T-cell (primary cell): ENCODE data around the gene ZNF768. TPM values are rescaled to one million over a fixed set of nuclear protein-coding genes. Genes with fewer than 3 reads are reported as not detected.
A peak's percentile ranks its signal among the peaks of the same experiment; 100 is the strongest.

Experiments
- ATAC-seq, 4 experiments: fragments of 200-7000 bp in 3 of 4; fragments of 150-1000 bp in 1 of 4; cut with Tn5 transposase; replicated peaks in 1 of 4; 1 replicate in 3 of 4; 2 replicates in 1 of 4; pipeline ENCODE4 v1.10.0; 2021; ENCODE audit warnings: moderate library complexity in 3 of 4, mild to moderate bottlenecking in 2 of 4, moderate number of reproducible peaks in 1 of 4
- CTCF ChIA-PET, 2 donors: fragments of 300-600 bp; sonication (Branson Sonifier 250); formaldehyde crosslinking; loops; one replicate each; lab custom pipeline; 2022; ENCODE audit warnings: antibody characterized with exemption in 2 of 2; lab: Charles Lee
- POLR2A ChIA-PET, 2 donors: fragments of 300-600 bp; sonication (Branson Sonifier 250); formaldehyde crosslinking; loops; one replicate each; lab custom pipeline; 2022; ENCODE audit warnings: antibody characterized with exemption in 2 of 2; lab: Charles Lee
- DNase-seq, 35 experiments: peaks; one replicate each; pipeline versions ENCODE4 v3.0.0 to v3.0.0-alpha.2; 2013 to 2023
- H3K27ac ChIP-seq: one replicate; pipeline ENCODE4 v1.5.1; 2013; ENCODE audit warnings: low read length
- H3K27me3 ChIP-seq, 2 experiments: replicated peaks in 1 of 2; 1 replicate in 1 of 2; 2 replicates in 1 of 2; pipeline versions ENCODE4 v1.6.1 to v1.7.0; 2013; ENCODE audit warnings: low read length in 1 of 2, mixed read lengths in 1 of 2; ENCODE audit not compliant: control insufficient read depth in 2 of 2, insufficient read depth in 2 of 2; ENCODE audit errors: extremely low read depth in 1 of 2
- H3K36me3 ChIP-seq, 2 donors: 1 replicate in 1 of 2; 2 replicates in 1 of 2; pipeline versions ENCODE4 v1.6.1 to v1.7.0; 2013; ENCODE audit warnings: low read length in 1 of 2; ENCODE audit not compliant: control insufficient read depth in 2 of 2, insufficient read depth in 1 of 2; ENCODE audit errors: extremely low read depth in 1 of 2
- H3K4me1 ChIP-seq, 2 experiments: 1 replicate in 1 of 2; 2 replicates in 1 of 2; pipeline versions ENCODE4 v1.6.1 to v1.7.0; 2013; ENCODE audit warnings: low read length in 2 of 2, mixed read lengths in 1 of 2; ENCODE audit not compliant: insufficient read depth in 2 of 2, control insufficient read depth in 1 of 2; ENCODE audit errors: extremely low read depth in 1 of 2
- H3K4me3 ChIP-seq, 2 donors: 1 replicate in 1 of 2; 2 replicates in 1 of 2; pipeline versions ENCODE4 v1.5.1 to v1.7.0; 2013; ENCODE audit warnings: mild to moderate bottlenecking in 2 of 2, low read length in 1 of 2, moderate library complexity in 1 of 2; ENCODE audit not compliant: control insufficient read depth in 1 of 2; ENCODE audit errors: extremely low read depth in 1 of 2
- H3K9me3 ChIP-seq: 2 replicates; pipeline ENCODE4 v1.7.0; 2013
- H3K27ac Mint-ChIP-seq, 2 donors: one replicate each; pipeline ENCODE4 v1.8.0; 2020 to 2021; ENCODE audit warnings: mild to moderate bottlenecking in 2 of 2, mixed read lengths in 2 of 2
- H3K27me3 Mint-ChIP-seq, 2 donors: one replicate each; pipeline ENCODE4 v1.8.0; 2021 to 2022; ENCODE audit warnings: mixed read lengths in 2 of 2
- H3K36me3 Mint-ChIP-seq: one replicate; pipeline ENCODE4 v1.8.0; 2021; ENCODE audit warnings: mixed read lengths
- H3K4me1 Mint-ChIP-seq, 3 donors: one replicate each; pipeline ENCODE4 v1.8.0; 2020 to 2022; ENCODE audit warnings: mixed read lengths in 3 of 3, mild to moderate bottlenecking in 1 of 3
- H3K4me3 Mint-ChIP-seq, 3 donors: one replicate each; pipeline ENCODE4 v1.8.0; 2020 to 2022; ENCODE audit warnings: mild to moderate bottlenecking in 3 of 3, mixed read lengths in 3 of 3, moderate library complexity in 3 of 3
- H3K9me3 Mint-ChIP-seq, 3 donors: one replicate each; pipeline ENCODE4 v1.8.0; 2020 to 2022; ENCODE audit warnings: mixed read lengths in 3 of 3
- WGBS: methylation state at CpG from one replicate; pipeline ENCODE4 v1.1.5; 2013; ENCODE audit warnings: missing lambda C conversion rate; ENCODE audit not compliant: insufficient coverage; 5-methylcytosine and 5-hydroxymethylcytosine counted together
- total RNA-seq, 35 experiments: library from RNA in 6 of 35; stranded (reverse) in 6 of 35; fragments of 120-200 nt in 1 of 35; gene quantifications; one replicate each; pipeline versions ENCODE4 v1.2.1 to v1.2.4 and lab custom pipeline; 2013 to 2026

Gene ZNF768
- total RNA-seq, result 1 to 10 TPM; 5.0 to 8.3 (median 7.2) TPM
- total RNA-seq (2013), result 4.7 TPM
- total RNA-seq (lab: John Stamatoyannopoulos, UW), result 2.4 to 16.4 (median 7.0) reads per million in 29 experiments

GRCh38 chr16:30526137-30526822, at the start of gene ZNF768:
Gene ZNF768, minus strand, starts transcription at chr16:30526566. Its CDS starts 153 bp downstream, at chr16:30526413.
- no peaks in the 10 kb centered on the region for H3K27me3 Mint-ChIP-seq
- no peaks in the 10 kb centered on the region for H3K9me3 Mint-ChIP-seq
- peaks cover 0 to 19% of the 10 kb centered on the region in 2 donors for H3K36me3 ChIP-seq
- H3K4me3 Mint-ChIP-seq, result peak within 1 kb of the TSS; percentile 83 to 91 (median 87)
- peaks cover 2 to 32% of the 10 kb centered on the region in 2 experiments for H3K4me1 ChIP-seq
- H3K9me3 ChIP-seq, result no peaks in the 10 kb centered on the region
- peak within 1 kb of the TSS; percentile 80 to 86 for H3K4me3 ChIP-seq
- H3K4me1 Mint-ChIP-seq, result peaks cover 13 to 31% (median 30%) of the 10 kb centered on the region in 3 donors
- peaks cover 6% of the 10 kb centered on the region for H3K36me3 Mint-ChIP-seq
- CTCF ChIA-PET, result no interaction called here
- peak within 1 kb of the TSS; percentile 91 to 92 for H3K27ac Mint-ChIP-seq
- 3% methylated on average over 63 of the region's 73 CpGs for WGBS
- ATAC-seq, result peak; percentile 12 to 31 (median 22)
- H3K27me3 ChIP-seq, result no peaks in the 10 kb centered on the region
- DNase-seq, result peak in 9 of 35 experiments; percentile 8 to 33 (median 21)
- H3K27ac ChIP-seq, result peak within 1 kb of the TSS; percentile 54
- POLR2A ChIA-PET, result no interaction called here

GRCh38 chr16:30574678-30575077, 48.3 kb upstream of the ZNF768 start:
- no peaks in the 10 kb centered on the region for H3K36me3 Mint-ChIP-seq
- H3K9me3 Mint-ChIP-seq, result no peaks in the 10 kb centered on the region
- H3K4me3 ChIP-seq, result no peak overlapping the region
- H3K27ac Mint-ChIP-seq, result no peak overlapping the region
- H3K27me3 ChIP-seq, result no peaks in the 10 kb centered on the region
- ChIA-PET CTCF (interaction anchor here in 1 of 2 donors (0.7 to 0.9 kb wide), 2 partner anchors 157 to 234 kb away, joined by 3 read pairs; no protein-coding TSS in a partner anchor), POLR2A (no interaction called here)
- H3K27me3 Mint-ChIP-seq, result no peaks in the 10 kb centered on the region
- WGBS, result no CpG with 5 or more reads among the region's 1 CpG
- H3K27ac ChIP-seq, result no peak overlapping the region
- no peaks in the 10 kb centered on the region for H3K9me3 ChIP-seq
- ATAC-seq, result no peak
- no peaks in the 10 kb centered on the region for H3K36me3 ChIP-seq
- H3K4me3 Mint-ChIP-seq, result no peak overlapping the region
- H3K4me1 ChIP-seq, result peaks cover 12 to 24% of the 10 kb centered on the region in 2 experiments
- H3K4me1 Mint-ChIP-seq, result peaks cover 12 to 27% (median 17%) of the 10 kb centered on the region in 3 donors
- DNase-seq, result no peak

GRCh38 chr16:30571445-30572322, 45.3 kb upstream of the ZNF768 start, which contains the start of gene ZNF688:
Gene ZNF688, minus strand, starts transcription at chr16:30571714. Its CDS starts 85 bp downstream, at chr16:30571629.
- POLR2A ChIA-PET, result interaction anchor here in 1 of 2 donors (0.6 to 1.3 kb wide), 6 partner anchors 13 to 142 kb away, joined by 4 to 11 read pairs (median 5); partner anchors contain the start of genes DCTPP1, ZNF689 and ZNF747
- H3K27me3 Mint-ChIP-seq, result no peaks in the 10 kb centered on the region
- under 1% methylated on average over 60 of the region's 67 CpGs for WGBS
- Histone ChIP-seq H3K27ac (peak within 1 kb of the TSS; percentile 96), H3K9me3 (no peaks in the 10 kb centered on the region), H3K36me3 (no peaks in the 10 kb centered on the region), H3K27me3 (no peaks in the 10 kb centered on the region), H3K4me3 (peak within 1 kb of the TSS; percentile 84 to 88), H3K4me1 (peaks cover 25 to 50% of the 10 kb centered on the region in 2 experiments)
- peak within 1 kb of the TSS; percentile 95 for H3K27ac Mint-ChIP-seq
- DNase-seq, result peak; percentile 84 to 99 (median 96)
- CTCF ChIA-PET, result interaction anchor here (0.5 to 2.5 kb wide), 10 partner anchors 13 to 142 kb away, joined by 3 to 12 read pairs (median 5); partner anchors contain the start of genes DCTPP1 (in 1 of the 2), ZNF689 (in 1 of the 2), ZNF747 (in 1 of the 2) and ZNF764 (in 1 of the 2)
- no peaks in the 10 kb centered on the region for H3K9me3 Mint-ChIP-seq
- no peaks in the 10 kb centered on the region for H3K36me3 Mint-ChIP-seq
- H3K4me3 Mint-ChIP-seq, result peak within 1 kb of the TSS; percentile 81 to 87 (median 84)
- peak; percentile 83 to 84 (median 83) for ATAC-seq
- H3K4me1 Mint-ChIP-seq, result peaks cover 35 to 53% (median 42%) of the 10 kb centered on the region in 3 donors

GRCh38 chr16:30570636-30571444, 44.5 kb upstream of the ZNF768 start:
- ChIA-PET CTCF (interaction anchor here (0.6 to 2.5 kb wide), 5 partner anchors 12 to 531 kb away, joined by 3 to 12 read pairs (median 6); partner anchors contain the start of genes DCTPP1 (in 1 of the 2), ZNF747 (in 1 of the 2) and ZNF764 (in 1 of the 2)), POLR2A (interaction anchor here in 1 of 2 donors (0.9 kb wide), 1 partner anchor 19 kb away, joined by 5 read pairs; no protein-coding TSS in a partner anchor)
- H3K27me3 ChIP-seq, result no peaks in the 10 kb centered on the region
- H3K4me3 ChIP-seq, result peak overlapping the region; percentile 84 to 88
- H3K9me3 Mint-ChIP-seq, result no peaks in the 10 kb centered on the region
- H3K4me3 Mint-ChIP-seq, result peak overlapping the region; percentile 81 to 84 (median 83)
- no peaks in the 10 kb centered on the region for H3K9me3 ChIP-seq
- no peak for DNase-seq
- peak overlapping the region; percentile 96 for H3K27ac ChIP-seq
- H3K36me3 ChIP-seq, result no peaks in the 10 kb centered on the region
- no peaks in the 10 kb centered on the region for H3K27me3 Mint-ChIP-seq
- H3K36me3 Mint-ChIP-seq, result no peaks in the 10 kb centered on the region
- H3K4me1 Mint-ChIP-seq, result peaks cover 40 to 59% (median 46%) of the 10 kb centered on the region in 3 donors
- WGBS, result 0% methylated on average over 5 of the region's 22 CpGs
- H3K4me1 ChIP-seq, result peaks cover 25 to 50% of the 10 kb centered on the region in 2 experiments
- no peak for ATAC-seq
- H3K27ac Mint-ChIP-seq, result peak overlapping the region; percentile 91

GRCh38 chr16:30569746-30570635, 43.6 kb upstream of the ZNF768 start:
- ChIA-PET POLR2A (interaction anchor here in 1 of 2 donors (0.9 kb wide), 1 partner anchor 18 kb away, joined by 5 read pairs; no protein-coding TSS in a partner anchor), CTCF (interaction anchor here in 1 of 2 donors (0.6 to 2.5 kb wide), 2 partner anchors 35 to 530 kb away, joined by 3 to 12 read pairs; partner anchors contain the start of gene ZNF747)
- peak overlapping the region; percentile 54 to 84 (median 81) for H3K4me3 Mint-ChIP-seq
- H3K27ac ChIP-seq, result peak overlapping the region; percentile 93
- H3K27ac Mint-ChIP-seq, result peak overlapping the region; percentile 44 to 75
- WGBS, result 96% methylated on average over 37 of the region's 44 CpGs
- no peak overlapping the region for H3K4me3 ChIP-seq
- H3K27me3 Mint-ChIP-seq, result no peaks in the 10 kb centered on the region
- peaks cover 25 to 50% of the 10 kb centered on the region in 2 experiments for H3K4me1 ChIP-seq
- no peak for ATAC-seq
- H3K9me3 ChIP-seq, result no peaks in the 10 kb centered on the region
- no peaks in the 10 kb centered on the region for H3K9me3 Mint-ChIP-seq
- H3K4me1 Mint-ChIP-seq, result peaks cover 40 to 59% (median 46%) of the 10 kb centered on the region in 3 donors
- no peaks in the 10 kb centered on the region for H3K36me3 Mint-ChIP-seq
- no peak for DNase-seq
- no peaks in the 10 kb centered on the region for H3K27me3 ChIP-seq
- no peaks in the 10 kb centered on the region for H3K36me3 ChIP-seq
